ENCODE data around the gene TCF25. TPM values are rescaled to one million over a fixed set of nuclear protein-coding genes. Genes with fewer than 3 reads are reported as not detected.
"Not testable (repeated sequence)": the region's sequence is repeated elsewhere in the genome, so short reads cannot be mapped to it uniquely, and the experiment has no call there.

Gene TCF25
- total RNA-seq, 1 donor from 2014 or later: 177 TPM

DNA sequence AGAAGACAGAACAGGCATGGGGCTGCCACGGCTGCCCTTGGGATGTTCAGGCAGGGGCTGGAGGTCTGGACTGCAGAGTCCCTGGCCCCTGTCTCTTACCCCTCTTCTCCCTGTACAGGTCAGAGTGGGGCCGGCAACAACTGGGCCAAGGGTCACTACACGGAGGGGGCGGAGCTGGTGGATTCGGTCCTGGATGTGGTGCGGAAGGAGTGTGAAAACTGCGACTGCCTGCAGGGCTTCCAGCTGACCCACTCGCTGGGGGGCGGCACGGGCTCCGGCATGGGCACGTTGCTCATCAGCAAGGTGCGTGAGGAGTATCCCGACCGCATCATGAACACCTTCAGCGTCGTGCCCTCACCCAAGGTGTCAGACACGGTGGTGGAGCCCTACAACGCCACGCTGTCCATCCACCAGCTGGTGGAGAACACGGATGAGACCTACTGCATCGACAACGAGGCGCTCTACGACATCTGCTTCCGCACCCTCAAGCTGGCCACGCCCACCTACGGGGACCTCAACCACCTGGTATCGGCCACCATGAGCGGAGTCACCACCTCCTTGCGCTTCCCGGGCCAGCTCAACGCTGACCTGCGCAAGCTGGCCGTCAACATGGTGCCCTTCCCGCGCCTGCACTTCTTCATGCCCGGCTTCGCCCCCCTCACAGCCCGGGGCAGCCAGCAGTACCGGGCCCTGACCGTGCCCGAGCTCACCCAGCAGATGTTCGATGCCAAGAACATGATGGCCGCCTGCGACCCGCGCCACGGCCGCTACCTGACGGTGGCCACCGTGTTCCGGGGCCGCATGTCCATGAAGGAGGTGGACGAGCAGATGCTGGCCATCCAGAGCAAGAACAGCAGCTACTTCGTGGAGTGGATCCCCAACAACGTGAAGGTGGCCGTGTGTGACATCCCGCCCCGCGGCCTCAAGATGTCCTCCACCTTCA is 61.5 kb downstream of the TCF25 start:
- no peak for FAIRE-seq

DNA sequence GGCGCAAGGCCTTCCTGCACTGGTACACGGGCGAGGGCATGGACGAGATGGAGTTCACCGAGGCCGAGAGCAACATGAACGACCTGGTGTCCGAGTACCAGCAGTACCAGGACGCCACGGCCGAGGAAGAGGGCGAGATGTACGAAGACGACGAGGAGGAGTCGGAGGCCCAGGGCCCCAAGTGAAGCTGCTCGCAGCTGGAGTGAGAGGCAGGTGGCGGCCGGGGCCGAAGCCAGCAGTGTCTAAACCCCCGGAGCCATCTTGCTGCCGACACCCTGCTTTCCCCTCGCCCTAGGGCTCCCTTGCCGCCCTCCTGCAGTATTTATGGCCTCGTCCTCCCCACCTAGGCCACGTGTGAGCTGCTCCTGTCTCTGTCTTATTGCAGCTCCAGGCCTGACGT is 62.2 kb downstream of the TCF25 start:
- DNase-seq (ENCODE audit: low spot score in 2 of 2); FAIRE-seq: not testable (repeated sequence)

More for the DNA sequence above, 61.5 kb downstream of the TCF25 start:
- DNase-seq (ENCODE audit: low spot score in 2 of 2): no peak

DNA sequence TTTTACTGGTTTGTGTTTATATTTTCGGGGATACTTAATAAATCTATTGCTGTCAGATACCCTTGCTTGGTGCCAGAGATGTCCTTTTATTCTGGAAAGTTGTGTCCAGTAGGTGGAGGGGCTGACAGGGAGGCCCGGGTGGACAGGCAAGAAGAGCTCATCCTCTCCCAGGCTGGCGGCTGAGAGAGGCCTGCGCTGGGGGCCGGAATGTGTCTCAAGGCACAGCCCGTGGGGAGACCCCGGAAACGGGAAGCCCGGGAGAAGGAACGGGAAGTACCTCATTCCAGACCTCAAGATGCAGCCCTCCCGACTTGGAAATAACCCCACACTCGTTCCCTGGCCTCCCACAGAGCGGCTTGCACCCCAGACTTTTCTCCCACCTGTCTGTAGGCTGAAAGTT is 62.6 kb downstream of the TCF25 start:
- FAIRE-seq (no peak), DNase-seq (ENCODE audit: low spot score in 2 of 2) (no peak)

DNA sequence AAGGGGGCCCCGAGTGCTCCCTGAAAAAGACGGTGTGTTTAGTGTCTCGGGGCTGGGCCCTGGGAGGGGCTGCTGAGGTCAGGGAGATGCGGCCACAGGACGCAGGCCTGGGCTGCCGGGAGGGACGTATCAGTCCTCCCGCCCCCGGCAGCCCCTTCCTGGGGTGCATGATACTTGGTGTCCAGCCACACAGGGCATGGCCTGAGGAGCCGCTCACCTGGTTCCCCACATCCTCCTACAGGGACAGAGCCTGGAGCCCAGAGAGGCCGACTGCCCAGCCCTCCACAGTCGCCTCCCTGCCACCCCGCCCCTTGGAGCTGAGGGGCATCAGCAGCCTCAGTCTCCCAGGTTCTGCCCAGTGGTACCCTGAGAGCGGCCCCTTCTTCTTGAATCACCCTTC is 63.1 kb downstream of the TCF25 start:
- no peak for FAIRE-seq
- no peak for DNase-seq (ENCODE audit: low spot score in 2 of 2)

DNA sequence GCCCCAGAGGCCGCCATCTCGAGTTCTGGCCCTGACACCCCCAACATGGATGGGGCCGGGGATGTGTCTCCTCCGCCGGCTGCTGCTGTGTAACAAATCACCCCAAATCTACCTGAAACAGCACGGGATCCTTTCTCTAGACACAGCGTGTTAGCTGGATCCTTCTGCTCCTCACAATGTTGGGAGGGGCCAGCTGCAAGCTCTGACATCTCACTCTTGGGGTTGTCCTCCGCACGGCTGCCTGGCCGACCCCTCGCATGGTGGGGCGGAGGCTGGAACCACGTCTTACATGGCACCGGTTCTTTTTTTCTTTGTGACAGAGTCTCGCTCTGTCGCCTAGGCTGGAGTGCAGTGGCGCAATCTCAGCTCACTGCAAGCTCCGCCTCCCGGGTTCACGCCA is 63.6 kb downstream of the TCF25 start:
- FAIRE-seq (no peak), DNase-seq (ENCODE audit: low spot score in 2 of 2) (no peak)

DNA sequence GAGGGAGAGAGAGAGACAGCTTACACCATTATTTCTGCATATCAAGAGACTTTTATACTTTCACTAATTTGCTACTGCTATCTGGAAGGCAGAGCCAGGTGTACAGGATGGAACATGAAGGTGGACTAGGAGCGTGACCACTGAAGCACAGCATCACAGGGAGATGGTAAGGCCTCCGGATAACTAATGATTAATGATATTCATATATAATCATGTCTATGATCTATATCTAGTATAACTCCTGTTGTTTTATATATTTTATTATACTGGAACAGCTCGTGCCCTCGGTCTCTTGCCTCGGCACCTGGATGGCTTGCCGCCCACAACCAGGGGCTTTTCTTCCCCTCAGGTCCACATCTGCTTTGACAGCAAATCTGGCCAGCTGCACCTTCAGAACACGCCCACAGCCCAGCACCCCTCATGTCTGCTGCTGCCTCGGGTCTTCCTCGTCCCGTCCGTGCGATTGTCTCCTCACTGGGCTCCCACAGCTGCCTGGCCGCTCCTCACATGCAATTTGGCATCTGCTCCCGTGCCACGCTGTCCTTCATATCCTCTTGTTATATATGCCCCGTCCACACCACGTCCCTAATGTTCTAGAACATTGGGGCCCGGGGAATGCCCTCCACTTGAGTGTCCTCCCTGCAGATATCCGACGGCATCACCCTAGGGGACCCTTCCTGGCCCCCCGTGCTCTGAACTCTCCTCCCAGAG is 64.9 kb downstream of the TCF25 start:
- DNase-seq (ENCODE audit: low spot score in 2 of 2): no peak
- no peak for FAIRE-seq

DNA sequence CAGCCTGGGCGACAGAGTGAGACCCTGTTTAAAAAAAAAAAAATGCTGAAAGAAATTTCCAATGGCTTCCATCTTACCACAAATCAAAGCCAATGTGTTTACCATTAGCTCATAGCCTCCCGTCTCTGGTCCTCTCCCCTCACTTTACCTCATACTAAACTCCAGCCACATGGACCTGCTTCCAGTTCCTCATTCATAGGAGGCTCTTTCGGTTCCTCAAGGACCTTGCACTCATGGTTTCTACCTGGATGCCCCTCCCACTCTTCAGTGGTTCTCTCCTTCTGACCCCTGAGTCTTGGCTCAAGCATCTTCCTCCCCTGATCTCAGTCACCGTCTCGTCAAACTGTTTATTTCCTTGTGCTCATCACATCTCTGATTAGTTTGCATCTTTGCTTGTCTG is 71.4 kb downstream of the TCF25 start:
- DNase-seq (ENCODE audit: low spot score in 2 of 2) (no peak), FAIRE-seq (no peak)

DNA sequence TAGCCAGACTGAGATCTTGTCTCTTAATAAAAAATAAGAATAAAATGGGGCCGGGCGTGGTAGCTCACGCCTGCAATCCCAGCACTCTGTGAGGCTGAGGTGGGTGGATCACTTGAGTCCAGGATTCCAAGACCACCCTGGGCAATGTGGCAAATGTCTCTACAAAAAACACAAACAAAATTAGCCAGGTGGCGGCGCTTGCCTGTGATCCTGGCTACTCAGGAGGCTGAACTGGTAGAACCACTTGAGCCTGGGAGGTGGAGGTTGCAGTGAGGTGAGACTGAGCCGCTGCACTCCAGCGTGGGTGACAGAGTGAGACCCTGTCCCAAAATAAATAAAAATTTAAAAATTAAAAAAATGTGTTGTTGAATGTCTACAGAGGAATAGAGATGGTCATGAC is 72.3 kb downstream of the TCF25 start:
- FAIRE-seq: no peak
- no peak for DNase-seq (ENCODE audit: low spot score in 2 of 2)

DNA sequence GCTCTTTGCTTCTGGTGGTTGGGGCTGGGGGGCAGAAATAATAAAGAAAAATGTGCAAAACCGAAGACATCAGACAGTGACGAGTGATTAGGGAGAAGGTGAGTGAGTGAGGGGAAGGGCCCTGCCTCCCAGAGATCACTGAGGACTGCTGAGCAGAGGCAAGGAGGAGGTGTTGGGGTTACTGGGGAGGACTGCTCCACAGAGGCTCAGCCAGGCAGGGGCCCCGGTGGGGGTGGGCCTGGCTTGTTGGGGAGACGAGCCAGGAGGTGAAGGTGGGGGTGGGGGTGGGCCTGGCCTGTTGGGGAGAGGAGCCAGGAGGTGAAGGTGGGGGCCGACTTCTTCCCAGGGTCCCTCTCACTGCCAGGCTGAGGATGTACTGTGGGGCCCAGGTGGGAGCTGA is 73.1 kb downstream of the TCF25 start:
- DNase-seq (ENCODE audit: low spot score in 2 of 2) (no peak), FAIRE-seq (no peak)

DNA sequence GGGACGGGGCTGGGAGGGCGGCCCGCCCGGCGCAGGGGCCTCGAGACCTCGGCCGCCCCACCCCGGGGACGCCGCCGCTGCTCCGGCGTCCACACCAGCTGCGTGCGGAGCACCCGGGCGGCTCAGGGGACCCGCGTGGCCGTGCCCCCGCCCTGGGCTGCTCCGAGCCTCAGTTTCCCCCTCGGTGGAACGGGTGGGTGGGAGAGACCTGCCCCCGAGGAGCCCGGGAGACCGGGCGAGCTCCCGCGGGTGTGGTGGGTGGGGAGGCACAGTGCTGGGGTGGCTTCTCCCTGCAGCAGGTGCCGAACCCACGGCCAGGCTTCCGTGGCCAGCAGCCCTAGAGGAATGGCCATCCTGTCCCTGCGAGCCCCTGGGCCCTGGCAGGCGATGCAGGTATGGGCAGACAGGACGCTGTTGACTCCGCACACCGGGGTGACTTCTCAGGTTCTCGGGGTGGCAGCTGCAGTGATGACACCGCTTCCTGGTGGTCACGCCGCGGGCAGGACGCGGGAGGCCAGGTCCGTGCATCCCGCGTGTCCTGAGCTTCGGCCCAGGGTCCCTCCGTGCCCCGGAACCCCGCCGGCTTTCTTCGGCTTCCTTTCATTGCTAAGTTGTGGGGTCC is 75.8 kb downstream of the TCF25 start:
- FAIRE-seq (no peak), DNase-seq (ENCODE audit: low spot score in 2 of 2) (no peak)

DNA sequence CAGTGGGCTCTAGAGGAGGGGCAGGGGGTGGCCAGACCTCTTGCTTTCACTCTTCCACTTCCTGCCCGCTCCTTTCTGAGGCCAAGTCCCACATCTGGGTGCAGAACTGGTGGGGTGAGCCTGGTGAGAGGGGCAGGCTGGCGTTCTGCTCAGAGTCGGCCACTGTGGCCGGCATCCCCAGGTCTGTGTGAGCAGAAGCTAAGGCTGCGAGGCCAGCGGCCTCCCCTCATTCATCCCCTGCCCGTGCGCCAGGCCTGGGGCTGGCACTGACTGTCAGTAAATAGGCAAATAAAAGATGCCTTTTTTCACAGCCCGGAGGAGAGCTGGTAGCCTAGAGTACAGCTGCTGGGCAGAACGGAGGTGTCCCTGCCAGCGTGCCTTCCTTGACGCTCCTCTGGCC is 76.4 kb downstream of the TCF25 start:
- no peak for DNase-seq (ENCODE audit: low spot score in 2 of 2)
- FAIRE-seq: no peak

DNA sequence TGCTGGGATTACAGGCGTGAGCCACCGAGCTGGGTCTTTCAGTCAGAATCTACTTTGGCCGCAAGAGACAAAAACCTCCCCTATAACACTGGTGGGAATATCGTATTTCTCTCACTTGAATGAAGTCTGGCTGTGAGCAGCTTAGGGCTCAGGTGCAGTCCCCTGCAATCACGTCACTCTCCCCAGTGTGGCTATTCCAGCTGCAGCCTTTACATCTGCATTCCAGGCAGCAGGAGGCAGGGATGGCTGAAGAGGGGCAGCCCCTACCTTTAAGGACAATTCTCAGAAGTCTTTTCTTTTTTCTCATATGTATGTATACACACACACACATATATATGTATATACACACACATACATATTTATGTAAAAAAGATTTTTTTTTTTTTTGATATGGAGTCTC is 78.1 kb downstream of the TCF25 start:
- DNase-seq (ENCODE audit: low spot score in 2 of 2) (no peak), FAIRE-seq (no peak)

DNA sequence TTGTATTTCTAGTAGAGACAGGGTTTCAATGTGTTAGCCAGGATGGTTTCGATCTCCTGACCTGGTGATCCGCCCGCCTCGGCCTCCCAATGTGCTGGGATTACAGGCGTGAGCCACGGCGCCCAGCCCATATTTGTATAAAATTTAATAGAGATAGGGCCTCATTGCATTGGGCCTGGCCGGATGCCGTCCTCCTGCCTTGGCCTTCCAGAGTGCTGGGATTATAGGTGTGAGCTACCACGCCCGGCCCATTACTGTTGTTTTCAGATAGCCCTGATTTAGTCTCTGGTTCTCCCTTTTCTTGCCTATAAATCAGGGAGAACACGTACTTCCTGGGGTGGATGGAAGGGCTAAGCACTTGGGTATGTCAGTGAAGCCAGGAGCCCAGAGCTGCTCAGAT is 78.7 kb downstream of the TCF25 start:
- FAIRE-seq: no peak
- no peak for DNase-seq (ENCODE audit: low spot score in 2 of 2)

DNA sequence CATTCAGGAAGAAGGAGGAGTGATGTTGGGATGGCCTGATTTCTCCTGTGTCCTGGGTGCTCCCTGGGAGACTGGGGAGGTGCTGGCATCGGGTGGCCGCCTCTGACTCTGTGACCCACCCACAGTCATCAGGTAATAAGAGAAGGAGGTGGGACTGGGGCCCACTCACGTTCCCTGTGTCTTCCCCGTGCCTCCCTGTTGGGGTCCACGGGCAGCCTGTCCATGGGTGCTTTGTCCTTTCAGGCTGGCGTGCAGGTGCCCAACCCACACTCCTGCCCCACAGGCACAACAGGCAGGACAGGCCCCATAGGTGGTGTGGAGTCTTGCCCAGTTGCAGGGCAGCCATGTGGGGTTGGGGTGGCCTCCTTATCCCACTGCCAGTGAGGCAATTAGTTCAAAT is 79.2 kb downstream of the TCF25 start:
- FAIRE-seq: no peak
- DNase-seq (ENCODE audit: low spot score in 2 of 2): no peak

DNA sequence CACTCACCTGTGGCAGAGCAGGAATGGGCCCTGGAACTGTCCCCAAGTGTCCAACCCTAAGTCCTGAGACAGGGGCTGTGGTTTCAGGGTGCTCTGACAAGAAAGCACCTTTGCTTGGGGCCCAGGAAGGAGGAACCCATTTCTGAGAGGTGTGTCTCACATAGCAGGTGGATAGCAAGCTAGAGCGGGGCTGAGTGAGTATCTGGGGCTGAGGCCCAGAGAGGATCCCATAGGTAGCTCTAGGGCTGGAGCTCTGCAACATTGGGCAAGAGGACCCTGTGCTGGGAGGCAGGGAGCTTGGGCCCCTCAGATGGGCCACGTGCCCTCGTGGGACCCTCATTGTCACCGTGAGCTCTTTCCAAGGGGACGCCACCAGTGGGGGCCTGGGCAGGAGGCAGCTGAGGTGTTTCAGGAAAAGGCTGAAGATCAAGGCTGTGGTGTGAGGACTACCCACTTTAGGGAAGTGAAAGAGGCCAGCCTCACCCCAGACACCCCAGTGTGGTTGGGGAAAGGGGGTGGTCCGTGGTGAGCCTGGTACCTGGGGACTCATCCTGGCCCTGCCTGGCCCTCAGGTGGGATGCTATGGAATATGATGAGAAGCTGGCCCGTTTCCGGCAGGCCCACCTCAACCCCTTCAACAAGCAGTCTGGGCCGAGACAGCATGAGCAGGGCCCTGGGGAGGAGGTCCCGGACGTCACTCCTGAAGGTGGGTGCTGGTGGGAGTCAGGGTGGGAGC is 80.4 kb downstream of the TCF25 start:
- FAIRE-seq (no peak), DNase-seq (ENCODE audit: low spot score in 2 of 2) (no peak)

DNA sequence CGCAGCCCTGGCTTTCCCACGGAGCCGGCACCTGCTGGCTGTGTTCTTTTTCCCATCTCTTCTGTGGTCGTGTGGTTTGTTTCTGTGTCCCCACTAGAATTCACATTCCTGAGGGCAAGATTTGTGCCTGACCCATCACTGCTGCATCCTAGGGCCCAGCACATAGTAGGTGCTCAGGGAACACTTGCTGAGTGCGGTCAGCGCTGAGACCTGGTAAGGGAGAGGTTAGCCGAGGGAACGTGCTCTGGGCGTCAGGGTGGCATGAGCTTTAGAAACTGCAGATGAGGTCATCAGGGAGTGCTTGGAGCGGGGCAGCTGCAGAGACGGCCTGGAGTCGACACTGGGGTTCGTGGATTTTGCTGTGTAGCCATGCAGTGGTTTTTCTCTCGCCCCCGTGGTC is 81.1 kb downstream of the TCF25 start:
- FAIRE-seq: no peak
- DNase-seq (ENCODE audit: low spot score in 2 of 2): no peak

DNA sequence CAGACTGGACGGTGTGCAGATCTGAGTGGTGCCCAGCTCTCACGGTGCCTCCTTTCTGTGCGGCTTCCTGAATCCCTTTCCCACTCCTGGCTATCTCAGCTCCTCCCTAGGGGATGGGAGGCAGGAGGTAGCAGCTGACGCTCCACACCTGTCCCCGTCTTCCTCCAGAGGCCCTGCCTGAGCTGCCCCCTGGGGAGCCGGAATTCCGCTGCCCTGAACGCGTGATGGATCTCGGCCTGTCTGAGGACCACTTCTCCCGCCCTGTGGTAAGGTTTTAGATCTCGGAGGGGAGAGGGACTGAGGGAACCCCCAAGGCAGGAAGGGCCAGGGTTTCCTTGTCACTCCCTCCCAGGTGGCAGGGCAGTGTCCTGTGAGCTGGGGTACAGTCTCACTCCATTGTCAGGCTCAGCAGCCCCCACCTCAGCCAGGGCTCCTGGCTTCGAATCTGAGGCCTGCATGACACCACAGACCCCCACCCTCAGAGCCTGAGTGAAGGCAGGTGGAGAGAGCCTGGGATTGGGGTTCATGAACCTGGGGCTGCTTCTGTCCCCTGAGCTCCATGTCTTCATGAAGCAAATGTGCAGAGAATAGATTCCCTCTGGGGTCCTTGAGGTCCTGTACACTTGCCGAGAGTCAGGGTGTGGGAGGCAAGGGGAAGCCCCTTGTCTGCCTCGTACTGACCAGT is 81.8 kb downstream of the TCF25 start:
- DNase-seq (ENCODE audit: low spot score in 2 of 2): no peak
- FAIRE-seq: no peak

DNA sequence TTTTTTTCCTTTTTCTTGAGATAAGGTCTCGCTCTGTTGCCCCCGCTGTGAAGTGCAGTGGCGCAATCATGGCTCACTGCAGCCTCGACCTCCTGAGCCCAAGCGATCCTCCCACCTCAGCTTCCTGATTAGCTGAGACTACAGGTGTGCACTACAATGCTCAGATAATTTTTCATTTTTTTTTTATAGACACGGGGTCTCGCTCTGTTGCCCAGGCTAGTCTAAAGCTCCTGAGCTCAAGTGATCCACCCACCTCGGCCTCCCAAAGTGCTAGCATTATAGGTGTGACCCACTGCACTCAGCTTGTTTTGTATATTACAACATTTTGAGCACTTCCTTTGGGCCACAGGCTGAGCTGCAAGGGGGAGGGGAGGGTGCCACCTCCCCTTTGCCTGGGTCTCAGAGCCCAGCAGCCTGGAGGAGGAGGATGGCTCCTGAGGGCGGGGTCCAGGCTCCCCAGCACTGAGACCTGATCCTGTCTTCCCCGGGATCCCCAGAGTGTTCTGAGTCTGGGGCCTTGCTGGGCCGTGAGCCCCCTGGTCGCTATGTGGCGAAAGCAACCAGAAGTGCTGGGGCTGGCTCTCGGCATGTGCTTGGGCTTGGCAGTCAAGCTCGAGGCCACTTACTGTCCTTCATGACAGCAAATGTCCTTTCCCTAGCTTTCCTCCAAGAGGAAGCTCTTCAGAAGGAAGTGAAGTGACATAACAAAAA is 83.3 kb downstream of the TCF25 start:
- FAIRE-seq: no peak
- no peak for DNase-seq (ENCODE audit: low spot score in 2 of 2)

DNA sequence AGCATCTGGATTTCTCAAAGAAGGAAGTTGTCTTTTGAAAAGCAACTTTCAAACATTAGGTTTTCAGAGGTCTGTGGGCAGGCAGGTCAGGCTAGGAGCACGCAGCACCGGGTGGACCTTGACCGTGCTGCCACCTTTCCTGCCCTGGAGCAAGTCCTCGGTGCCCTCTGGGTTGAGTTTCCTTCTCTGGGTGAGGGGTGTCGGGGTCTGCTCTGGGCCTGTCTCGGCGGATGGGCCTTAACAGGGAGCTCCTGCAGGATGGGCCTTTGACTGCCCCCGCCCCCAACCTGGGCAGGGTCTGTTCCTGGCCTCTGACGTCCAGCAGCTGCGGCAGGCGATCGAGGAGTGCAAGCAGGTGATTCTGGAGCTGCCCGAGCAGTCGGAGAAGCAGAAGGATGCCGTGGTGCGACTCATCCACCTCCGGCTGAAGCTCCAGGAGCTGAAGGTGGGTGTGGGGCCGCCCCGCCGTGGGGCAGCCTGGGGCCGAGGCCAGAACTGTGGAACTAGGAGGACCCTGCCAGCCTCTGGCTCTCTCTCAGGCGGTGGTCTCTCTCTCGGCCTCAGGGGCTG is 83.9 kb downstream of the TCF25 start:
- FAIRE-seq (no peak), DNase-seq (ENCODE audit: low spot score in 2 of 2) (no peak)

Measured in frontal cortex (tissue), 4 donors.